ENCODE measurements around the gene PRUNE2.

PRUNE2 gene

GRCh38 chr9:76649894-76650293 lies 256.0 kb downstream of the PRUNE2 start:
- DNase-seq = no peak

DNA sequence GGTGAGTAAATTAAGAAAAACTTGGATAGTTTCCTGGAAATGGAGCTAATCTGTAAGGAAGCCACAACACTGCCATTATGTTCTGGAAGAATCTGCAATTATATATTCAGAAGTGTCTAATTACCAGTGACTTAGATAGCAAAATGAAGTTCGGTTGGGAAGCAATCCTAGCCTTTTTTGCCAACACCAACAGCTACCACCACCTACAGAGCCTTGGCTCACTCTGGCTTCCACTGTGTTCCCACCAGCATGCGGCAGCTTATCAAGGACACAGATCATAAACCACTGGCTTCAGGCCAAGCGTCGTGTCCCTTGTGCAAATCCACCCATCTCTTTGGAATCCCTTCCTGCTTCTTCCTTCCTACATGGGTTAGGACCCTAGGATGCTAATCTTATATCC lies 259.7 kb downstream of the PRUNE2 start:
- DNase-seq = no peak

- DNase-seq = no peak
These were observed 261.2 kb downstream of the PRUNE2 start for GRCh38 chr9:76644647-76645250.

DNA sequence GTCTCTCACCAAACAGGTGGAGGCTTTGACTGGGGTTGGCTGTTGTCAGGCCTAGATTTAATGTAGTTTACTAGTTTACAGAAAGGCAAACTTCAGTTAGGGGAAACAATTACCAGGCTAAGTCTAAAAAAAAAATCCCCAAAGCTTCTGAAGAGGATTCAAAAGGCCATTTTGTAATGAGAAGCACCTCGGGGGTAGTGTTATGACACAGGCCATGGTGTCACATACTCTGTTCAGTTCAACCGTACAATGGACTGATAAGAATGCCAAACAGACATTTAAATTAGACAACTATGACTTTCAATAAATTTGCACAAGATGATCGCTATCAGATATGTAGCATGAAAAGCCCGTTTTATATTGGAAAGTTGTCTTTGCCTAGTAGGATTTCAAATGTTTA lies 261.7 kb downstream of the PRUNE2 start:
- no peak for DNase-seq

- no peak for DNase-seq
These were observed 262.4 kb downstream of the PRUNE2 start for GRCh38 chr9:76643399-76644117.

DNA sequence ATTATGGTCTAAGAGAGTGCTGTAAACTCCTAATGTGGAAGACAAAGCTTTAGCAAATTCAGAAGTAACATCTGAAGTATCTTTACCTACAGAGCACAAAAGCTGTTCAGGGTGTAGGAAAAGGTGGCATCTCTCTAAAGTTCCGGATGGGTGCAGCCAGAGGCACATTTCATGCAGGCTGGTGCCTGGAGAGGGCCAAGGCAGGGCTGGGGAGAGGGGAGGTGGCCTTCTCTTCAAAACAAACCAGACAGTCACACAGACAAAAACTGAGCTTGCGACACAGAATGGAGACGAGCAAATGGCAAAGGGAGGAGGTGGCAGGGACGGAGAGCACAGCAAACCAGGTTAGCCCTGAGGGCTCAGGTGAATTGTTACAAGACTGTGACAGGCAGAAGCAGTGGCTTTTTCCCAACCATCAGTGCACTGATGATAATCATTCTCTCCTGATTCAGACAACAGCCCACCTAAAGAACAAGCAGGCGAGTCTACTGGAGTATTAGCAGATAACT lies 263.2 kb downstream of the PRUNE2 start:
- no peak for DNase-seq

DNA sequence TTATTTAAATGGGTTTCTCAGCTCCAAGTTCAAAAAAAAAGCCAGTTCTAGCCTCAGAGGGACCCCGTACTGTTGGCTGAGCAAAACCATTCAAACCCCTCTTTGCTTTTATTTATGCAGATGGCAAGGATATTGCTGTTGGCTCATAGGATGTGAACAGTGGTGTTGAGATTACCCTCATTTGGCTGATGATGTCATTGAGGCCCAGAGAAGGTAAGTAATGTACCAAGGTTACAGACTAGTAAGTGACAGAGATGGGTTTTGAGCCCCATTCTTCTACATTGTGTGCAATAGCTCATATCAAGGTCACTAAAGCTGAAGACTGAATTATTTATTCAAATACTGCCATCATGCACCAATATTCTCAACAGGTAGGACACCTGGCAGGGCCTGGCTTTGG lies 263.8 kb downstream of the PRUNE2 start:
- DNase-seq = no peak

GRCh38 chr9:76638001-76638400 lies 267.9 kb downstream of the PRUNE2 start:
- DNase-seq = no peak

- DNase-seq = no peak
These were observed 268.5 kb downstream of the PRUNE2 start for GRCh38 chr9:76637416-76637815.

- DNase-seq = no peak
These were observed 271.4 kb downstream of the PRUNE2 start for GRCh38 chr9:76634356-76635054.

GRCh38 chr9:76630916-76631315 lies 275.0 kb downstream of the PRUNE2 start:
- no peak for DNase-seq

GRCh38 chr9:76629205-76629990 lies 276.5 kb downstream of the PRUNE2 start:
- peak; percentile 72 for DNase-seq

- no peak for DNase-seq
These were observed 277.8 kb downstream of the PRUNE2 start for GRCh38 chr9:76628155-76628554.

DNA sequence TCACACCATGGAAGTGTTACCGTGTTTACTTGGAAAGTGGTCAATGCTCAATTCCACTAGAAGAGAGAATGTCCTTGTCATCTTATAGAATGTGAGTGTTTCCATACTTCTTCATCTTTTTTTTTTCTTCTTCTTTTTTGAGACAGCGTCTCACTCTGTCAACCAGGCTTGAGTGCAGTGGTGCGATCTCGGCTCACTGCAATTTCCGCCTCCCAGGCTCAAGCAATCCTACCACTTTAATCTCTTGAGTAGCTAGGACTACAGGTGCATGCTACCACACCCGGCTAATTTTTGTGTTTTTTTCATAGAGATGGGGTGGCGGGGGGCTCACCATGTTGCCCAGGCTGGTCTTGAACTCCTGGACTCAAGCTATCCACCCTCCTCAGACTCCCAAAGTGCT lies 278.9 kb downstream of the PRUNE2 start:
- no peak for DNase-seq

- no peak for DNase-seq
These were observed 279.8 kb downstream of the PRUNE2 start for GRCh38 chr9:76626141-76626540.

GRCh38 chr9:76624391-76625048 lies 281.4 kb downstream of the PRUNE2 start:
- DNase-seq = no peak

DNA sequence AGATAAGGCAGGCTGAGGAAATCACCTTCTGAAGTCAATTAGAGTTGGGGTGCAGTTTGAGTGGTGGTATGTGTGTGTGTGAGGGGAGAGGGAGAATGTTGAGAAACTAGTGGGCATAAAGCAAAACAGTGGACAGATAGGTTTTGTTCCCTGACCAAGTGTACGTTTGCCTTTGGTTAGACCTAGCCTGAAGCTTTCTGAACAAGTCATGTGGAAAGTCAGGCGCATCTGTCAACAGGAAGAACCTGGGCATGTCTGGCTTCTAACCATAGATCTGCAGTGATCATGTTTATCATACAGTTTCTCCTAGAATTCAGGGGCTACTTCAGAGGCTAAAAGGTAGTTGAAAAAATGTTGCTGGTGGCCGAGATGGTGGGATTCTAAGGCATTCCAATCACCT lies 284.9 kb downstream of the PRUNE2 start:
- no peak for DNase-seq

DNA sequence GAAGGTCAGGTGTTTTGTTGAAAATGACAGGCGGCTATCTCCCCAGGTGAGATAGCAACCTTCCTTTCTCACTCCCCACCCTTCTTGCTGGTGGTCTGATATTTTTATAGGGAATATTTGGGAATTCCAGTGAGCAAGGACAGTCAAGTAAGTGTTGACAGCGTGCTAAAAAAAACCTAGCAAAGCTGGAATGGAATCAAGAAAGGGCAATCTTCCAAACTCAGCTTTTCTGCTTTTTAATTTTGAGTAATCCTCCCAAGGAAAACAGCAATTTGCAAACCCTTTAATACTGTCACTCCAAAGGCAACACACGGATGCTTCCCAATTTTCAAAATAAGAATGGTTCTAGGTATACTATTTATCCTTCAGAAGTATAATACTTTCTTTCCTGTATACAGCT lies 285.3 kb downstream of the PRUNE2 start:
- no peak for DNase-seq

DNA sequence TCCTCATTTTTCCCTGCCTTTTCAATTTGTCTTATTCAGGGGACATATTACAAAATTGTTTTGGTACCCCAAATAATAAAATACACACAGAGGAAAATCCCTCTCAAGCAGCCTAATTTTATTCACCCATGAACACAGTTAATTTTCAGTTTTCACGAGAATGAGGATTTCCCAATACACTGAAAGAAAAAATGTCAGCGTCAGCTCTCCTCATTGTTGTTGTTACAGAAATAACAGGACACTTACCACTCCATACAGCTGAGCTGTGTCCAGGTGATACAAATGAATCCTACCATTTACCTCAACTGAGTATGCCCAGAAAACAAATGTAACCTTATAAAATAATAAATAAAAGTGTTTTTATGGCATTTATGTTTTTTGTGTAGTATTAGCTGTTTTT lies 286.3 kb downstream of the PRUNE2 start:
- DNase-seq = no peak

GRCh38 chr9:76619197-76619596 lies 286.7 kb downstream of the PRUNE2 start:
- DNase-seq = no peak

DNA sequence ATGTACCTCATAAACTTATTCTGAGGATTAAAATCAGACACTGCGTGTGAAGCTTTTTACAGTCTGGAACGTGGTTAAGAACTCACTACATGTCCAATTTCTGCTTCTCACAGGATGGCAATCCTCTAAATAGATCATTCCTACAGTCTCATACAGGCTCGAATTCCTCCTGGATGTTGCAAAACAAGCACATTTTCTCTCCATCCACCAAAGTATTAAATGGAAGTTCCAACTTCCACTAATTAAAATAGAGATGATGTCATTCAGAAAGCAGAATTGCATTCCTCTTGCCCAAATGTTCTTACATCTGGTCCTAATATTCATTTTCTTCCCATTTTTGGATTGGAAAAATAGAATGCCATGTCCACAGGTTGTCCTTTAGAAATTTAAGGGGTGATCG lies 287.2 kb downstream of the PRUNE2 start:
- DNase-seq = no peak

- no peak for DNase-seq
These were observed 288.3 kb downstream of the PRUNE2 start for GRCh38 chr9:76617497-76618175.
